Measurements from ENCODE around the gene RIPOR3.
"Not testable (repeated sequence)": the region's sequence is repeated elsewhere in the genome, so short reads cannot be mapped to it uniquely, and the experiment has no call there.

Gene RIPOR3

GRCh38 chr20:50681359-50682064 is 9.8 kb downstream of the RIPOR3 start:
- no peak for FAIRE-seq
- TF ChIP-seq POLR2A (IDR thresholded peaks at IDR 0.05; ENCODE audit: low read depth, low read length), result no peak
- DNase-seq (ENCODE audit: insufficient read length), result no peak

GRCh38 chr20:50680105-50680960 is 11.0 kb downstream of the RIPOR3 start:
- TF ChIP-seq POLR2A (IDR thresholded peaks at IDR 0.05; ENCODE audit: low read depth, low read length) (no peak), POLR2AphosphoS5 (IDR thresholded peaks at IDR 0.05; ENCODE audit: low read depth, low read length) (no peak), TAF1 (IDR thresholded peaks at IDR 0.05; ENCODE audit: borderline replicate concordance, low read depth, low read length) (no peak)
- no peak for FAIRE-seq
- no peak for DNase-seq (ENCODE audit: insufficient read length)

GRCh38 chr20:50679753-50680104 is 11.6 kb downstream of the RIPOR3 start:
- TF ChIP-seq POLR2A (IDR thresholded peaks at IDR 0.05; ENCODE audit: low read depth, low read length), result no peak
- TF ChIP-seq POLR2AphosphoS5 (IDR thresholded peaks at IDR 0.05; ENCODE audit: low read depth, low read length), result no peak
- TF ChIP-seq TAF1 (IDR thresholded peaks at IDR 0.05; ENCODE audit: borderline replicate concordance, low read depth, low read length), result no peak
- no peak for FAIRE-seq
- no peak for DNase-seq (ENCODE audit: insufficient read length)

GRCh38 chr20:50678169-50678898 is 13.0 kb downstream of the RIPOR3 start:
- FAIRE-seq (no peak), DNase-seq (ENCODE audit: insufficient read length) (no peak)

GRCh38 chr20:50676858-50677257 is 14.5 kb downstream of the RIPOR3 start:
- no peak for FAIRE-seq
- DNase-seq (ENCODE audit: insufficient read length), result no peak
- no peak for TF ChIP-seq POLR2A (IDR thresholded peaks at IDR 0.05; ENCODE audit: low read depth, low read length)
- TF ChIP-seq POLR2AphosphoS5 (IDR thresholded peaks at IDR 0.05; ENCODE audit: low read depth, low read length), result no peak
- TF ChIP-seq TAF1 (IDR thresholded peaks at IDR 0.05; ENCODE audit: borderline replicate concordance, low read depth, low read length), result no peak

More at GRCh38 chr20:50678169-50678898, 13.0 kb downstream of the RIPOR3 start:
- TF ChIP-seq TAF1 (IDR thresholded peaks at IDR 0.05; ENCODE audit: borderline replicate concordance, low read depth, low read length) (no peak), POLR2A (IDR thresholded peaks at IDR 0.05; ENCODE audit: low read depth, low read length) (no peak), POLR2AphosphoS5 (IDR thresholded peaks at IDR 0.05; ENCODE audit: low read depth, low read length) (no peak)

- FAIRE-seq; DNase-seq (ENCODE audit: insufficient read length): not testable (repeated sequence)
Observed at GRCh38 chr20:50676377-50676731, 15.0 kb downstream of the RIPOR3 start.

- DNase-seq (ENCODE audit: insufficient read length) (no peak), FAIRE-seq (no peak)
- TF ChIP-seq POLR2A (IDR thresholded peaks at IDR 0.05; ENCODE audit: low read depth, low read length) (no peak), POLR2AphosphoS5 (IDR thresholded peaks at IDR 0.05; ENCODE audit: low read depth, low read length) (no peak), TAF1 (IDR thresholded peaks at IDR 0.05; ENCODE audit: borderline replicate concordance, low read depth, low read length) (no peak)
Observed at GRCh38 chr20:50675671-50676376, 15.5 kb downstream of the RIPOR3 start.

- TF ChIP-seq TAF1 (IDR thresholded peaks at IDR 0.05; ENCODE audit: borderline replicate concordance, low read depth, low read length), result no peak
- no peak for TF ChIP-seq POLR2AphosphoS5 (IDR thresholded peaks at IDR 0.05; ENCODE audit: low read depth, low read length)
- TF ChIP-seq POLR2A (IDR thresholded peaks at IDR 0.05; ENCODE audit: low read depth, low read length), result no peak
- DNase-seq (ENCODE audit: insufficient read length) (no peak), FAIRE-seq (no peak)
Observed at GRCh38 chr20:50674138-50674825, 17.1 kb downstream of the RIPOR3 start.

GRCh38 chr20:50673466-50674137 is 17.7 kb downstream of the RIPOR3 start:
- DNase-seq (ENCODE audit: insufficient read length) (no peak), FAIRE-seq (no peak)
- TF ChIP-seq POLR2A (IDR thresholded peaks at IDR 0.05; ENCODE audit: low read depth, low read length) (no peak), POLR2AphosphoS5 (IDR thresholded peaks at IDR 0.05; ENCODE audit: low read depth, low read length) (no peak), TAF1 (IDR thresholded peaks at IDR 0.05; ENCODE audit: borderline replicate concordance, low read depth, low read length) (no peak)

GRCh38 chr20:50673146-50673465 is 18.2 kb downstream of the RIPOR3 start:
- DNase-seq (ENCODE audit: insufficient read length) (no peak), FAIRE-seq (no peak)
- no peak for TF ChIP-seq POLR2AphosphoS5 (IDR thresholded peaks at IDR 0.05; ENCODE audit: low read depth, low read length)
- no peak for TF ChIP-seq POLR2A (IDR thresholded peaks at IDR 0.05; ENCODE audit: low read depth, low read length)
- TF ChIP-seq TAF1 (IDR thresholded peaks at IDR 0.05; ENCODE audit: borderline replicate concordance, low read depth, low read length), result no peak
